Gastrocnemius medialis (tissue), 4 donors: Measurements from ENCODE around the gene PRMT7. TPM values are rescaled to one million over a fixed set of nuclear protein-coding genes. Genes with fewer than 3 reads are reported as not detected.

Source experiments
- ATAC-seq, 2 donors: fragments of 150-250 bp; one replicate each; pipeline ENCODE4 v1.9.1; 2016
- DNase-seq, 2 donors: peaks; one replicate each; pipeline ENCODE4 v3.0.0-alpha.2; 2019
- H3K27ac ChIP-seq, 4 donors: fragments of 200-600 bp; sonication (generic); 1 replicate in 1 of 4; 2 replicates in 3 of 4; pipeline ENCODE4 v1.5.1; 2016 to 2018; ENCODE audit warnings: mild to moderate bottlenecking in 2 of 4, moderate library complexity in 1 of 4
- H3K27me3 ChIP-seq, 3 donors: fragments of 200-600 bp; sonication (generic) in 2 of 3; 1 replicate in 1 of 3; 2 replicates in 2 of 3; pipeline versions ENCODE4 v1.5.1 to v1.6.0; 2016 to 2019; ENCODE audit warnings: mild to moderate bottlenecking in 1 of 3, moderate library complexity in 1 of 3
- H3K36me3 ChIP-seq, 2 donors: fragments of 200-600 bp; sonication (generic) in 1 of 2; one replicate each; pipeline ENCODE4 v1.5.1; 2017 to 2018
- H3K4me1 ChIP-seq, 2 donors: fragments of 200-600 bp; sonication (generic) in 1 of 2; one replicate each; pipeline ENCODE4 v1.5.1; 2016 to 2017; ENCODE audit warnings: mild to moderate bottlenecking in 2 of 2
- H3K4me3 ChIP-seq, 4 donors: fragments of 200-600 bp; sonication (generic) in 3 of 4; 1 replicate in 1 of 4; 2 replicates in 3 of 4; pipeline ENCODE4 v1.5.1; 2016 to 2019; ENCODE audit warnings: mild to moderate bottlenecking in 2 of 4
- H3K9me3 ChIP-seq, 3 donors: fragments of 200-600 bp; sonication (generic) in 2 of 3; 1 replicate in 1 of 3; 2 replicates in 2 of 3; pipeline ENCODE4 v1.5.1; 2016 to 2019
- POLR2A ChIP-seq, 2 donors: fragments of 450-650 bp; IDR thresholded peaks; one replicate each; pipeline ENCODE4 v1.6.1; 2017; ENCODE audit warnings: antibody characterized with exemption in 2 of 2, mild to moderate bottlenecking in 2 of 2, moderate library complexity in 2 of 2
- in situ Hi-C, 4 donors: fragments of 200-750 bp; cut with MboI; loops; one replicate each; pipeline versions ENCODE4 v1.15.0 to v1.8.0; 2017; ENCODE audit warnings: low sequenced_read_pairs in 4 of 4
- intact Hi-C: fragments of 100-400 bp; cut with DNase I; formaldehyde crosslinking; loops from one replicate; pipeline ENCODE4 v1.15.1; 2023; ENCODE audit warnings: low total_unique reads
- total RNA-seq, 4 donors: library from RNA; depleted of rRNA; stranded (reverse); fragments of >200 nt; gene quantifications; one replicate each; pipeline versions ENCODE4 v1.1.0 to v1.2.3, GENCODE V29; 2016
- TF ChIP-seq, protein P1 (sequence below), 5 experiments: fragments of 450-650 bp in 3 of 5; fragments of 200-600 bp in 2 of 5; sonication (generic) in 2 of 5; IDR thresholded peaks in 4 of 5; conservative IDR thresholded peaks in 1 of 5; 1 replicate in 4 of 5; 2 replicates in 1 of 5; pipeline ENCODE4 v1.5.1; 2016 to 2019; ENCODE audit warnings: antibody characterized with exemption in 5 of 5, mild to moderate bottlenecking in 3 of 5, moderate library complexity in 3 of 5

PRMT7 gene
- total RNA-seq, 4 donors from 2014 or later, result 22.2 to 41.0 (median 32.8) TPM

DNA sequence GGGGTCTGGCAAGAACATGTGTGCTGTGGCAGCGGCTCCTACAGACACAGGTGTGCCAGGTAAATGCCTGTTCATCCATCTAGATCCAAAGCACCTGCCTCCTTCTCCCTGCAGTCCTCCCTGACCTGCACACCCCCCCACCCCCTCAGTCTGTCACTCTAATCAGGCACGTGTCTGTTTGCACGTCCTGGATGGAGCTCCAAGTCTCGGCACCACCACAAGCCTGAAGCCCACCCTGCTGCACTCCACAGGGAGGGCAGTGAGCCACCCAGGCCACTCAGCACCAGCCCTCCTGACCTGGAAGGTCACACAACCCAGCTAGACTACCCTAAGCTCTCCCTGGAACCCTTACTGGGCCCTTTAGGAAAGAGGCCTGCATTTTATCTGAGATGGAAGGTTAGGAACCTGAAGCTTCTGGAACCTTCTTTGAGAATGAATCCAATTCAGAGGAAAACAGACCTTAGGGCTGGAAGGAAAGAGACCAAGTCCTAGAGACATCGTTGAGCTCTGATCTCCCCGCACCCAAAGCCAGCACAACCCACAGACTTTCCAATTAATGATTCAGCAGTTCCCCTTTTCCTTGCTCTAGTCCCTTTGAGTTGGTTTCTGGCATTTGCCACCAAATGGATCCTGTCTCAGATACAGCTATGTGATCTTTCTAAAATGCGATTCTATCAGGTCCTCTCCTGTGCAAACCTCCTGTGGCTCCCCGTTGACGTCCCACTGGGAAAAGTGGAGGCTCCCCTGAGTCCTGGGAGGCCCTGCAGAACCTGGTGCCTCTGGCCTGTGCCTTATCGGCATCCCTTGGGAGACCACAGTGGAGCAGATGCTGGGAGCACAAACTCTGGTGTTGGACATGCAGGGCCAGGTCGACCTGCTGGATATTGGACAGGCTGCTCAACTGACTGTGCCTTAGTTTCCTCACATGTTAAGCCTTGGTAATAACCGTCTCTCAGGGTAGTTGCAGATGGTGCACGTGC, 67.9 kb downstream of the PRMT7 start:
- in situ Hi-C loops (loop anchor here in 1 of 4 donors (25.0 kb wide), 1 partner anchor 134 kb away; no protein-coding TSS in a partner anchor), intact Hi-C loops (no loop called here)
- Histone ChIP-seq H3K4me1 (no peaks in the 10 kb centered on the region), H3K27me3 (no peaks in the 10 kb centered on the region), H3K4me3 (no peak overlapping the region), H3K27ac (no peak overlapping the region), H3K36me3 (no peaks in the 10 kb centered on the region), H3K9me3 (no peaks in the 10 kb centered on the region)
- TF ChIP-seq POLR2A (IDR thresholded peaks at IDR 0.05), result no peak
- no peak for DNase-seq
- ATAC-seq, result no peak

DNA sequence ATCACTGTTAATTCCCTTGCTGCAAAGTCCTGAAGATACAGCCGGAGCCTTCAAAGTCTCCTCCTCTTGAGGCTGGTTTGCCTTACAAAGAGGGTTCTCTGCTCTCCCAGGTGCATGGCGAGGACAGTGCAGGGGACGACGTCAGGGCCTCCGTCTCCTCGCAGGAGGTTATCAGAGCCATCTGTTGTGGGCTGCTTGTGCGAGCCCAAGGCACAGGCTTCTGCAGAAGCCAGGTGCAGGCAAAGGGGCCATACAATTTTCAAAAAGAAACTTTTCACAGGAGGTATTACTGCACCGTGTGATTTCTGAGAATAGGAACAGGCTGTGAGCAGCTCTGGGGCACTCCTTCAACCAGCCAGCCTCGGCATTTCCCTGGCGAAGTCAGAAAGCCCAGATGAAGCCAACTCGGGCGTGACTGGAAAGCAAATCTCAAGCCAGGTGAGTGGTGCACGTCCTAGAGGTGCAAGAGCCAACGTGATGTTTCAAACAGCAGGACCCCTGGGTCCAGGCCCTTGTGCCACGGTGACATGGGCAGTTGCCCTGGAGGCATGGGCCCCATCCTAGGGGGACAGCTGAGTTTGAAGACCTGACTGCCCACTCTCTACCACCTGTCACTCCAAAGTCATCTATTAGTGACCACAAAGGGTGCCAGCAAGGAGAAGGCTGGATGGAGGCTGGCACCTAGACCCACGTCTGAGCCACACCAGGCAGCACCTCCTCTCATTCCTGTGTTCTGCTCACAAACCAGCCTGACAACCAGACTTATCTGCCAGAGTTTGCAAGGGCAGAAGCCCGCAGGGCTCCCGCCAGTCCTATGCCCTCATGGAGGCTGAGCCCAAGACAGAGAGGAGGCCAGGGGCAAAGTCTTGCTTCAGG, 68.9 kb downstream of the PRMT7 start:
- Histone ChIP-seq H3K9me3 (no peaks in the 10 kb centered on the region), H3K27ac (no peak overlapping the region), H3K4me1 (peaks cover 6 to 10% of the 10 kb centered on the region in 2 donors), H3K27me3 (no peaks in the 10 kb centered on the region), H3K4me3 (no peak overlapping the region), H3K36me3 (no peaks in the 10 kb centered on the region)
- in situ Hi-C loops, result loop anchor here in 1 of 4 donors (25.0 kb wide), 1 partner anchor 133 kb away; no protein-coding TSS in a partner anchor
- DNase-seq, result no peak
- intact Hi-C loops, result no loop called here
- no peak for ATAC-seq
- TF ChIP-seq, protein P1, sequence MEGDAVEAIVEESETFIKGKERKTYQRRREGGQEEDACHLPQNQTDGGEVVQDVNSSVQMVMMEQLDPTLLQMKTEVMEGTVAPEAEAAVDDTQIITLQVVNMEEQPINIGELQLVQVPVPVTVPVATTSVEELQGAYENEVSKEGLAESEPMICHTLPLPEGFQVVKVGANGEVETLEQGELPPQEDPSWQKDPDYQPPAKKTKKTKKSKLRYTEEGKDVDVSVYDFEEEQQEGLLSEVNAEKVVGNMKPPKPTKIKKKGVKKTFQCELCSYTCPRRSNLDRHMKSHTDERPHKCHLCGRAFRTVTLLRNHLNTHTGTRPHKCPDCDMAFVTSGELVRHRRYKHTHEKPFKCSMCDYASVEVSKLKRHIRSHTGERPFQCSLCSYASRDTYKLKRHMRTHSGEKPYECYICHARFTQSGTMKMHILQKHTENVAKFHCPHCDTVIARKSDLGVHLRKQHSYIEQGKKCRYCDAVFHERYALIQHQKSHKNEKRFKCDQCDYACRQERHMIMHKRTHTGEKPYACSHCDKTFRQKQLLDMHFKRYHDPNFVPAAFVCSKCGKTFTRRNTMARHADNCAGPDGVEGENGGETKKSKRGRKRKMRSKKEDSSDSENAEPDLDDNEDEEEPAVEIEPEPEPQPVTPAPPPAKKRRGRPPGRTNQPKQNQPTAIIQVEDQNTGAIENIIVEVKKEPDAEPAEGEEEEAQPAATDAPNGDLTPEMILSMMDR (IDR thresholded peaks at IDR 0.05 in 4 of 5, conservative IDR thresholded peaks at IDR 0.05 in 1 of 5), result no peak
- no peak for TF ChIP-seq POLR2A (IDR thresholded peaks at IDR 0.05)

DNA sequence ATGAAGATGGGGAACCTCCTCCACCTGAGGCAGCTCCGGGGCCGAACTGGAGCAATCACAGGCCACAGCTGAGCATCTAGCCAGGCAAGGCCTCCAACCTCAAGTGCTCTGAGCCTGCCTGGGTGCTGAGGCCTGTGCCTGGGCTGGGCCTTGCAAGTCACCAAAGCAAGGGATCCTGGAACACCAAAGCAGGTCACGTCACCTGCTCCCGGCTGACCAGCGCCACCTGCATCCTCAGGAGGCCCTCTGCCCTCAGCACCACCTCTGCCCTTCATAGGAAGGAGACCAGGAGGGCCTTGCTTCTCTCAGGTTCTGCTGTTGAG, 69.5 kb downstream of the PRMT7 start:
- Histone ChIP-seq H3K27ac (no peak overlapping the region), H3K27me3 (no peaks in the 10 kb centered on the region), H3K36me3 (no peaks in the 10 kb centered on the region), H3K4me1 (peaks cover 8 to 14% of the 10 kb centered on the region in 2 donors), H3K4me3 (no peak overlapping the region), H3K9me3 (no peaks in the 10 kb centered on the region)
- intact Hi-C loops, result no loop called here
- ATAC-seq, result no peak
- no peak for TF ChIP-seq POLR2A (IDR thresholded peaks at IDR 0.05)
- TF ChIP-seq, protein P1 (IDR thresholded peaks at IDR 0.05 in 4 of 5, conservative IDR thresholded peaks at IDR 0.05 in 1 of 5), result no peak
- in situ Hi-C loops, result loop anchor here in 1 of 4 donors (25.0 kb wide), 1 partner anchor 132 kb away; no protein-coding TSS in a partner anchor
- no peak for DNase-seq

DNA sequence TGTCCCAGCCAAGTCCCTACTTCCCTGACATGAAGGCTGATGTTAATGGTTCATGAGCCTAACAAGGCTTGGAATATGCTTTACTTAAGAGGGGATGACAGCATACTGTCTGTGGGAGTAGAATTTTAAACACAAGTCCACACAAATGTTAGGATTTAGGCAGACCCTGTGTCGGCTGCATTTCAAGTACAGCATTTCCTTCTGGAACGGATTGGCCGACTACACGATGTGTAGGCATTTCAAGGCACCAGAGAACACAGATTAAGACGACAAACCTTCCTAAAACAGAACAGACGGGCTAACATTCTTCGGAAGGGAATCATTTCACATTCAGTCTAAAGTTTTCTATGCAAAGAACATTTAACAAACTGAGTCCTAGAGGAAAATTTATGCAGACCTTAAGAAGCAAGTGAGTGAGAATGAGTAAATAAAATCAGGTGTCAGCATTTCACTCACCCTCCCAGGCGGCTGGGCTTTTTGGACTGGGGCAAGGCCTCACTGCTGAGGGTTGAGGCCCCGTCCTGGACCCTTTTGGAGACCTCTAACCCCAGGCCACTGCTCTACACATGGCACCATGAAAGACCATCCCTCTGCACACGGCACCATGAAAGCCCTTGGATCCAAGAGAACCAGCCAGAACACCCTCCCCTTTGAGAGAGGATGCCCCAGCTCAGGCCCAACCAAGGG, 70.0 kb downstream of the PRMT7 start:
- TF ChIP-seq POLR2A (IDR thresholded peaks at IDR 0.05), result no peak
- intact Hi-C loops, result no loop called here
- peaks cover 8 to 14% of the 10 kb centered on the region in 2 donors for H3K4me1 ChIP-seq
- H3K27me3 ChIP-seq, result no peaks in the 10 kb centered on the region
- DNase-seq (no peak), ATAC-seq (no peak)
- no peaks in the 10 kb centered on the region for H3K9me3 ChIP-seq
- no peaks in the 10 kb centered on the region for H3K36me3 ChIP-seq
- in situ Hi-C loops, result loop anchor here in 1 of 4 donors (25.0 kb wide), 1 partner anchor 131 kb away; no protein-coding TSS in a partner anchor
- H3K27ac ChIP-seq, result no peak overlapping the region
- H3K4me3 ChIP-seq, result no peak overlapping the region

DNA sequence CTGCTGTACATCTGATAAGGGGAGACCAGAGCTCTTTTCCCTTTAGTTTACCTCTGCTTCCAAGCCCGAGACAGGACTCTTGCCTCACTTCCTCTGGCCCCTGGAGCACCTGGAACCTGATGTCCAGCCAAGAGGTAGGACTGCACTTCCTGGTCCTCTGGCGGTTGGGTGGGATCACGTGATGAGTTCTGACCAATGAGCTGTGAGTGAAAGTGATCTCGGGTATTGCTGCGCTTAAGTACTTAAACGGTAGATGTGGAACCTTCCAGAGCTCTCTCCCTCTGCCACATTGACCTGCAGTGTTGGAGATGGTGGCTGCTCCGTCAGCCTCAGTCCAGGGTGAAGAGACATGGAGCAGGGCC, 70.5 kb downstream of the PRMT7 start:
- H3K9me3 ChIP-seq, result no peaks in the 10 kb centered on the region
- intact Hi-C loops (no loop called here), in situ Hi-C loops (loop anchor here in 1 of 4 donors (25.0 kb wide), 1 partner anchor 131 kb away; no protein-coding TSS in a partner anchor)
- TF ChIP-seq POLR2A (IDR thresholded peaks at IDR 0.05), result no peak
- TF ChIP-seq, protein P1 (IDR thresholded peaks at IDR 0.05 in 4 of 5, conservative IDR thresholded peaks at IDR 0.05 in 1 of 5), result no peak
- H3K4me1 ChIP-seq, result peaks cover 8 to 14% of the 10 kb centered on the region in 2 donors
- H3K36me3 ChIP-seq, result no peaks in the 10 kb centered on the region
- H3K4me3 ChIP-seq, result no peak overlapping the region
- DNase-seq (no peak), ATAC-seq (no peak)
- H3K27me3 ChIP-seq, result no peaks in the 10 kb centered on the region
- no peak overlapping the region for H3K27ac ChIP-seq
